Measurements from ENCODE around the gene BAIAP3.
"Not testable (repeated sequence)": the region's sequence is repeated elsewhere in the genome, so short reads cannot be mapped to it uniquely, and the experiment has no call there.

The BAIAP3 gene

DNA sequence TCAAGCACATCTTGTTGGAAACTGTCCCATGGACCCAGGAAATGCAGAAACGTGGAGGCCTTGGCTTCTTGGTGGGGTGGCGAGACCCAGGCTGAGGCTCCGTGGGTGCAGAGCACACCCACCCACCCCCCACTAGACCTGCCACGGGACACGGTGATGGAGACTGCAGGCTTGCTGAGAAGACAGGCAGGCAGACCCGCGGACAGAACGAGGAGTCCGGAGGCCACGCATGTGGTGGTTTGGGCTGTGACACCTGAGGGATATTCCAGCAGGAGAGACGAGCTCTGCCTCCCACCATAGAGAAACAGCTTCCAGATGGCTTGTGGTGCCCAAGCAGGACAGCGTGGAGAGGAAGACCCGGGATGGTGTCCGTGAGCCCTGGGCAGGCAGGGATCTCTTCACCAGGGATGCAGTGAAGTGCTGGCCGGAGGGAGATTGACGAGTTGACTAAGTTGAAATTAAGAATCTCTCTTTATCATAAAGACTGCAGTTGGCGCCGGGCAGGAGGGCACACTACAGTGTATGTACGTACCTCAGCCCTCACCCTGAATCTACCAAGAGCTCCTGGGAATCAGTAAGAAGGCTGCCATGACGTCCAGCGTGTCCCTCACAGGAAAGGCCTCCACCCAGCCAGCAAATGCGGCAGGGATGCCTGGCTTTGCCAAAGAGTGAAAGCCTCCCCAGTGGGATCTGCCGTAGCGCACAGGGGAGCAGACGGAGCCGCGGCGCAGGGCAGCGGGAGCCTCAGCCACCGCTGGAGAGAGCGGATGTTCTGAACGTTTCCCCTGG lies 15.8 kb upstream of the BAIAP3 start:
- no peak for DNase-seq

DNA sequence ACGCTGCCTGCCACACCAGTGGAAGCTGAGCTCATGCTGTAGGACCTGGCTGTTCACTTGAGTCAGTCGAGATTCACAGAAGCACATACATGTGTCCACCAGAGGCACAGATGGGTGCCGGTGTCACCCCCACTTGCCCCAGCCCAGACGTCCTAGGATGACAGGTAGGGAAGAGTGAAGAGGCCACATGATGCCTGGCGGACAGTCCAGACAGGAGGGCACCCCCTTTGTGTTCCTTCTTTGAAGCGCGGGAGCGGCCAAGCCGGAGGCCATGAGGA lies 15.2 kb upstream of the BAIAP3 start:
- DNase-seq, result no peak

DNA sequence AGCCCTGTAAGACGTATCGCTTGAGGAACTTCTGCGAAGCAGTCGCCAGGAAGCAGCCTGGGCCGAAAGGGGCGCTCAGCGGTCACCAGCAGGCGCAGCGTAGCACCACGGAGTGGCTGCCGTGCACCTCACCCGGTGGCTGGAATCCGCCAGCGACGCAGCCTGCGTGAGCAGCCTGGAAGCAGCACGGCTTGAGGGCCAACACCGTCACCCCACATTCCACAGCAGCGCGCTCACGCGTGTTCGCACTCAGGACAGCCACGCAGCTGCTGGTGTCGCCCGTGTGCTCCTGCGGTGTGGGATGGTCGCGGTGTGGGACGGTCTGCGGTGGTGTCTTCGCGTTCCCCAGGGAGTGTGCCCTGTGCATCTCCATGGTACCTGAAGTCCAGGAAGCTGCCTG lies 14.4 kb upstream of the BAIAP3 start:
- no peak for DNase-seq

DNA sequence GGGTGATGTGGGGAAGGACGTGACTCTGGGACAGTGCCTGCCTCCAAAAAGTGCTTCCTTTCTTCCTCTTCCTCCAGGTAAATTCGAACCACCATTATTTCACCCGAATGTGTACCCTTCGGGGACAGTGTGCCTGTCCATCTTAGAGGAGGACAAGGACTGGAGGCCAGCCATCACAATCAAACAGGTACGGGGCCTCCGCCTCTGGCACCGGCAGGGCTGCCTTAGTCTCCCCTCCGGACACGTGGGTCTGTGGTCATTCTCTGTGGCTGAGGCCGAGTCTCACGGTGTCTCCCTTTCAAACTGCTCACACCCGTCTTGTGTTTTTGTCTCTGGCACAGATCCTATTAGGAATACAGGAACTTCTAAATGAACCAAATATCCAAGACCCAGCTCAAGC lies 13.3 kb upstream of the BAIAP3 start:
- DNase-seq, result no peak

DNA sequence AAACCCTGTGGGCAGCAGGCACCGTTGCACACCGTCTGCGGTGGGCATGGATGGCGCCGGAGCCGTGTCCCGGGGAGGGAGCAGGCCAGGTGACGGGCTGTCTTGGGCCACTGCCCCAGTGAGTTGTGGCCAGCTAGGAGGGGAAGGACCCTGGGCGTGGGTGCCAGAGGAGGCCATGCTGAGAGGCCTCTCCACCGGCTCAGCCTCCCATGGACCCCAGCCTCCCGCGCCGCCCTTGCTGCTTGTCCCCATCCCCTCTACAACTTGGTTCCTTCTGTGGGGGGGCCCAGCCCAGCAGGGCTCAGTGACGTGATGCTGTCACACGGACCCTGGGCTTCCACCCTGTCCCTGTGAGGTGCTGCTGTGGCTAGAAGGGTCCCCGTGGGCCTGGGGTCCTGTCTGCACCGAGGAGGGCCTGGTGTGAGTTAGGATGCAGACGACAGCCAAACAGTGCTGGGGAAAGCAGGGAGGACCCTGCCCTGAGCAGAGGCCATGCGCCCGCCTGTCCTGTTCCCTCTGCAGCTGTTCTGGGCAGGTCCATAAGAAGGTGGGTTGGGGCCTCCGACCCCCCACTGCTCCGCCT lies 12.7 kb upstream of the BAIAP3 start:
- no peak for DNase-seq

DNA sequence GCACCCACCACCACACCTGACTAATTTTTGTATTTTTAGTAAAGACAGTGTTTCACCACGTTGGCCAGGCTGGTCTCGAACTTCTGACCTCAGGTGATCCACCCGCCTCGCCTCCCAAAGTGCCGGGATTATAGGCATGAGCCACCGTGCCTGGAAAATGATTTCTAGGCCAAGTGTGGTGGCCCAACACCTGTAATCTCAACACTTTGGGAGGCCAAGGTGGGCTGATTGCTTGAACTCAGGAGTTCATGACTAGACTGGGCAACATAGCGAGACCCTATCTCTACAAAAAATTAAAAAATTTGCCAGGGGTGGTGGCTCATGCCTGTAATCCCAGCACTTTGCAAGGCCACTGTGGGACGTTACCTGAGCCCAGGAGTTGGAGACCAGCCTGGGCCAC lies 11.0 kb upstream of the BAIAP3 start:
- no peak for DNase-seq

DNA sequence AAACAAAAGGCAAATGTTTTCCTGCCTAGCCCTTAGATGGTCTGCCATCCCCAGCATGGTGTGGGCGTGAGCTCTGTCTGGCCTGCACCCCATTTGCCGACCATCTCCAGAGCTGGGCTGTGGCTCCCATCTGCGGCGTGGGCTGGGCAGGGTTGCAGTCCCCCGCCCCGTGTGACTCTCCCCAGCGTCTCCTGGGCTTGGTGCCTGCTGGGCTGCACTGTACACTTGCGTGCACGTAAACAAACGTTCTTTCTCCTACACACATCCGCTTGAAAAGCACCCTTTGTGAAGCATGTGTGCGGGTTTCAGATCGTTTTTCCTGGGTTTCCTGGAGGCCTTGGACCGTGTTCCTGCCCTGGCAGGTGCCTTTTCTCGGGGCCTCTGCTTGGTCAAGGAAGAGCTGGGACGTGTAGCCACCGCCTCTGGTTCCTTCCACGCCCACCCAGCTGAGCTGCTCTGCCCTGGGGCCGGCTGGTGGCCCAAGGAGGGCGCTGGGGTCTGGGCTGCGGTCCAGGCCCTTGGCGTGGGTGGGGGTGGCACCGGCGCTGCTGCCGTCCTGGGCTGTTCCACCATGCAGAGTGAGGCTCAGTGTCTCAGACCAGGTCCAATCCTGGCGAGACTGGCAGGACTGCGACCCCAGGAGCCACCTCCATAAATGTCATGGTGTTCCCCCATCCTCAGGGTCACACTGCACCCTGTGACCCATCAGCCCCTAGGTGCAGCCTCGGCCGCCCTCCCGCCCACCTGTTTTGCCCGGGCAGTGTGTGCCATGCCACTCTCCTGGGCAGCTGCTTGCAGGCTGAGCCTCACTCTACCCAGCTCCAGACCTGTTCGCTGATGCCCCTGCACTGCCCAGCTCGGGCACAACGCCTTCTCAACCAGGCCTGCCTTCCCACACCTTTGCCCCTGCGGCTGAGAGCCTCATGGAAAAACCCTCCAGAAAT lies 9.9 kb upstream of the BAIAP3 start:
- DNase-seq, result no peak

DNA sequence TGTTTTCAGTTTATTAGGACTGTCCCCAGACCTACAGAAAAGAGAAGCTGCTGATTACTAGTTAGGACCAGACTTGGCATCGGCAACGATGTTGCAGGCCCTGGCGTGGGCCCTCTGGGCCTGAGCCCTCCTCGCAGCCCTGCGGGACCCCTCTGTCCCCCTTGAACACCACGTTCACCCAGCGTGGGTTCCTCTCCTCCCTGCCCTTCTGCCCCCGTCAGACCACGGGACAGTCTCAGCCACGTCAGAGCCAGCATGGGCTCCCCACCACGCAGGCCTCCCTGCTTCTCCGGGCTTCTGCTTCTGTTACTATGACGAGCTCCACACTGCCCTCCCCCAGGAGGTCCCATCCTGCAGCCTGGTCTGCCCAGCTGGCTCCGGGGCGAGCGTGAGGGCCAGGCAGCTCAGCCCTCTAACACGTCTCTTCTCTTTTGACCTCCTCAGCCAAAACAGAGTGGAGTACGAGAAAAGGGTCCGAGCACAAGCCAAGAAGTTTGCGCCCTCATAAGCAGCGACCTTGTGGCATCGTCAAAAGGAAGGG lies 9.1 kb upstream of the BAIAP3 start:
- DNase-seq, result no peak

DNA sequence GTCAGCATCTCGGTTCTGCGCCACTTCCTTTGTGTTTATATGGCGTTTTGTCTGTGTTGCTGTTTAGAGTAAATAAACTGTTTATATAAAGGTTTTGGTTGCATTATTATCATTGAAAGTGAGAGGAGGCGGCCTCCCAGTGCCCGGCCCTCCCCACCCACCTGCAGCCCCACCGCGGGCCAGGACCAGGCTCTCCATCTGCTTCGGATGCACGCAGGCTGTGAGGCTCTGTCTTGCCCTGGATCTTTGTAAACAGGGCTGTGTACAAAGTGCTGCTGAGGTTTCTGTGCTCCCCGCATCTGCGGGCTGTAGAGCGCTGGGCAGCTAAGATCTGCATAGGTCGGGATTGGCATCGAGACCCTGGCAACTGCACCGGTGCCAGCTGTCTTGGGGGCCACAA lies 8.2 kb upstream of the BAIAP3 start:
- no peak for DNase-seq

DNA sequence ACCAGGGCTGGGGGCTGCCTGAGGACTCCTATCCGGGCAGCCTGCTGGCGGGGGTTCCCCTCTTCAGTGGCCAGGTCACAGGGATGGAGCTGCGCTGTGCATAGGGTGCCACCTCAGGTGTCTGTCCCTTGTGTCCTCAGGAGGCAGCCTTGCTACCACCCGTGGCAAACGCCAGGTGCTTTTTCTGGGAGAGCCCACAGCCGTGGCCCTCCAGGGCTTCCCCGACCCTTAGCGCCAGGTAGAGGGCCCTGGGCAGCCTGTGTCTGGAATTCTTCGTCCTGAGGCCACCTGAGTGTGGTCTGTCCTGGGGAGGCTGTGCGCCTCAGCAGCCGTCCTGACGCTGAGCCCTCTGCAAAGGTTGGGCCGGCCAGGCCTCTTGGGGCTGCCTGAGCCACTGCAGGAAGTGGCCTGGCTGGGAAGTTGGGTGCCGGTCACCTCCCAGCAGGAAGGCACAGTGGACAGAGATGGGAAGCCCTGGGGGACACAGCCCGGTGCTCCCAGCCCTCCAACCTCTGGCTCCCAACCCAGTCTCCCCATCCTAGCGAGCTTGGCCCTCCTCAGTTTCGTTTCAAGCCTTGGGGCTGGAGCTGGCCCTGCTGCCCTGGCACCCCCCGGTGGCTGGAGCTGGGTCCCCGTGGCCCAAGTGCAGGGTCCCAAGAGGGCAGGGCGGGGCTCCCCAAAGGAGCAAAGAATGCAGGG lies 7.6 kb upstream of the BAIAP3 start:
- no peak for DNase-seq

DNA sequence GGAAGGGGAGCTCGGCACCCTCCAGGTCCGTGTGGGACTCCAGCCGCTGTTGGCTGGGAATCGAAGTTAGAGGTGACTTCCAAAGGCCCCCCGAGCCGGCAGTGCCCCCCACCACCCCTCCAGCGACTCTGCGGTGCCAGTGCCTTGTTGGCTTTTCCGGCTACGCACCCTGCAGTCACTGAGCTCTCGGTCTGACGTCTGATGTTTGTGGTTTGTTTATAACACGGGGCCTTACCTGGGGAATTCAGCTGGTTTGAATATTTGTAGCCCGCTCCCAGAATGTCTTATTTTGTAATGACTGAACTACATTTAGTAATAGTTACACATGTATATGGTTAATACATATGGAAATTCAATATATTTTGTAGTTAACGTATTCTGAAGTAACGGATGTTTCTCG lies 7.1 kb upstream of the BAIAP3 start:
- DNase-seq, result no peak

DNA sequence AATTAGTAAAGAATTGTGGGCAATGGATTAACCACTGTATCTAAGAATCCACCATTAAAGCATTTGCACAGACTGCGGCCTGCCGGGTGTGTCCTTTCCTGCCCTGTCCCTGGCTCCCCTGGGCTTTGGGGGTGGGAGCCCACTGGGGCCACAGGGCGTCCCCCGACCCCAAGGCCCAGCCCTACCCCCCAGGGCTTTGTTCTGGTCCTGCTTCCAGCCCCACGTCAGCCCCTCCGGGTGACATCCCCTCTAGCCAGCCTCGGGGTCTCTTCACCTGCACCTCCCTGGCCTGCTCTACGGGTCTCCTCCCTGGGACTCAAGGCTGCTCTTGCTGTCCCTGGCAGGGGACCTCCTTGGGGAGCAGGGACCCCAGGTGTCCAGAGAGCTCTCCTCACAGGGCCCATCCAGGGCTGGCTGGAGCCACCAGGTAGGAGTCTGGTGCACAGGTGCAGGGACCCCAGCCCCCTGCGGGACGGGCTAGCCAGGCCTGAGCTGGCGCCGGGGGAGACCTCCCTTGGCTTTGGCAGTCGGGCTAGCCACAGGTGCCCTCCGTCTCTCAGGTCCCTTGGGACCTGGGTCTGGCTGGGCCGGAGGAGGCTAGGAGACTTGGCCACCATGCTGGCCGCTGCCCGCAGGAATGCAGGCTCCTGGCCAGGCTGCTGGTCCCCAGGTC lies 6.4 kb upstream of the BAIAP3 start:
- DNase-seq, result no peak

DNA sequence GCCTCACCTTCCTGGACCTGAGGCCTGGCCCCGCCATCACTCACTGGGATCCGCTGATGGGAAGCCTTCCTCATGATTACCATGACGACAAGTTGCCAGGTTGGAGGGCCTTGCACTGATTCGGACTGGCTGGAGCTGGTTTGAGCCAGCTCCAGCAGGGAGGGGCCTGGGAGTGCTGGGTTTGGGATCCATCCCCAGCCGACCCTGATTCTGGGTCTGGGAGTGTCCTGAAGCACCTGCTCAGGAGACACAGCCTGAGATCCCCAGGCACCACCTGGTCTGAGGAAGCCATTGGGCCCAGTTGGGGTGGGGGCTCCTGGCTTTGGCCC lies 5.9 kb upstream of the BAIAP3 start:
- DNase-seq, result no peak

DNA sequence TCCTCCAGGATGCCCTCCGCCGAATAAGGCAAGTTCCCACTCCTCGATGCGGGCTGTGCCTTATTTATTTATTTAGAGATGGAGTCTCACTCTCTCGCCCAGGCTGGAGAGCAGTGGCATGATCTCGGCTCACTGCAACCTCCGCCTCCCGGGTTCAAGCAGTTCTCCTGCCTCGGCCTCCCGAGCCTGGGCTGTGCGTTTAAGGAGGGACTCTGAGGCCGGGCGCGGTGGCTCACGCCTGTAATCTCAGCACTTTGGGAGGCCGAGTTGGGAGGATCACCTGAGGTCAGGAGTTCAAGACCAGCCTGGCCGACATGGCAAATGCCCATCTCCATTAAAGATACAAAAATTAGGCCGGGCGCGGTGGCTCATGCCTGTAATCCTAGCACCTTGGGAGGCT lies 5.3 kb upstream of the BAIAP3 start:
- DNase-seq, result not testable (repeated sequence)

DNA sequence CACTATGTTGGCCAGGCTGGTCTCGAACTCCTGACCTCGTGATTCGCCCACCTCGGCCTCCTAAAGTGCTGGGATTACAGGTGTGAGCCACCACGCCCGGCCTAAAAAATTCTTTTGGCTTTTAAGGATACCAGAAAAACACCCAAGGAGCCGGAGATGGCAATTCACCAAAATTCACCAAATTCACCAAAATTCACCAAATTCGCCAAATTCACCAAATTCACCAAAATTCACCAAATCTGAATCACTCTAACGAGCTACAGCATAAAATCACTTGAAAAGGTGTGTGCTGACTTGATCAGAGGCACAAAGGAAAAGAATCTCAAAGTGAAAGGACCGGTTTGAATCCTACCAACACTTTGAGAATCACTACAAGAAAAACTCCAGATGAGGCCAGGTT lies 4.5 kb upstream of the BAIAP3 start:
- DNase-seq, result not testable (repeated sequence)

DNA sequence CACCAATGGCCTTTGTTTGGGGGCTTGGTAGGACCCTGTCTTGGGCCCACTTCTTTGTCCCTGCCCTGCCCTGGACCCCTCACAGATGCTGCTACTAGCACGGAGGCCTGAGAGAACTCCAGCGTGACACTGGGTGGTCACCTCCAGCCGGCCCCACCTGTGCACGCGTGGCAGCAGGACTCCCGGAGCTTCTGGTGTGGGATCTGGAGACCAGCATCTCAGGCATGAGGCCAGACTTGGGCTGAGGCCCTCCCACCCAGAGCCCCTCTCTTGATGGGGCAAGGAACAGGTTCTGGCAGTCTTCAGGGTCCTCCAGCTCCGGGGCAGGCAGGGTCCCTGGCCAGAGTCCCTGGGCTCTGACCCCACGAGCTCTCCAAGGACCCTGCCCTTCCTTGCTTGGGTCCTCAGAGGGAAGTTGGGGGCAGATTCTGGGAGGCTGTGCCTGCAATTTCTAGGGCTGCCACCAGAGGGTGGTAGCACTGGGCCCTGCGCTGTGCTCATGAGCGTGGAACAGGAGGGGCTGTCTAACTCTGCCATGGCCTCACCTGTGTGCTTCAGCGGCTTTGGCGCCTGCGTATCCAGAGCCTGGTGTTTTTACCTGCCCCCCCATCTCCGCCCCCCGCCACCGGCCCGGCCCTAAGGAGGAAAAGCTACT lies 3.1 kb upstream of the BAIAP3 start:
- DNase-seq, result peak; percentile 78

DNA sequence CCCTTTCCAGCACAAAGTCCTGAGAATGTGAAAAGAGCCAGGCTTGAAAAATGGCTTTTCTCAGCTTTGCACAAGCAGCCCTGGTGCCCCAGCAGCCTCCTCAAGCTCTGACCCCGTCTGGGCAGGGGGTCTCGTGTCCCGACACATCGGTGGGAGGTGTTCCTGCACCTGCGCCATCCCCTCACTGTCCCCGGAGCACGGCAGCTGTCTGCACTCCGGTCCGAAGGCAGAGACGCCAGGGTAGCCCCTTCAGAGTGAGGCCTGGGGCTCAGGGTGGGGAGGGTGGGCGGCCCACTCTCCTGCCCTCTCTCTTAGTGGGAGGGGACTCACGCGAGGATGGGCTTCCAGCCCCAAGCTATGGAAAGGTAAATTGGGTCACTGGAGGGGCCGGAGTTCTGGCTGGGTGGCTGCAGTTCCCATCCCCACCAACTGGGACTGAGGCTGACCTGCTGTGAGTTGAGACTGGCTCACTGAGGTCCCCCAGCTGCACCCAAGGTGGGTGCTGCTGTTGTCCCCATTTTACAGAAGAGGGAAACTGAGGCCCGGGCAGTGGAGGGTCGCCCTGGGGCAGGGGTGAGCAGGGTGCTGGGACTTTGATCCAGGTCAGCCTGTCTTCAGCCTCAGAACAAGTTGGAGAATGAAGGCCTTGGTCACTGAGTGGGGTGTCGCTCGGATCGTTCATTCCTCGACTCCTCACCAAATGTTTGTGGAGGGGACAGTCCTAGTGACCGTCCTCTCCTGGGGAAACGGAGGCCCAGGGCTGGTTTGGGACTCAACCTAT lies 2.3 kb upstream of the BAIAP3 start:
- DNase-seq, result no peak

DNA sequence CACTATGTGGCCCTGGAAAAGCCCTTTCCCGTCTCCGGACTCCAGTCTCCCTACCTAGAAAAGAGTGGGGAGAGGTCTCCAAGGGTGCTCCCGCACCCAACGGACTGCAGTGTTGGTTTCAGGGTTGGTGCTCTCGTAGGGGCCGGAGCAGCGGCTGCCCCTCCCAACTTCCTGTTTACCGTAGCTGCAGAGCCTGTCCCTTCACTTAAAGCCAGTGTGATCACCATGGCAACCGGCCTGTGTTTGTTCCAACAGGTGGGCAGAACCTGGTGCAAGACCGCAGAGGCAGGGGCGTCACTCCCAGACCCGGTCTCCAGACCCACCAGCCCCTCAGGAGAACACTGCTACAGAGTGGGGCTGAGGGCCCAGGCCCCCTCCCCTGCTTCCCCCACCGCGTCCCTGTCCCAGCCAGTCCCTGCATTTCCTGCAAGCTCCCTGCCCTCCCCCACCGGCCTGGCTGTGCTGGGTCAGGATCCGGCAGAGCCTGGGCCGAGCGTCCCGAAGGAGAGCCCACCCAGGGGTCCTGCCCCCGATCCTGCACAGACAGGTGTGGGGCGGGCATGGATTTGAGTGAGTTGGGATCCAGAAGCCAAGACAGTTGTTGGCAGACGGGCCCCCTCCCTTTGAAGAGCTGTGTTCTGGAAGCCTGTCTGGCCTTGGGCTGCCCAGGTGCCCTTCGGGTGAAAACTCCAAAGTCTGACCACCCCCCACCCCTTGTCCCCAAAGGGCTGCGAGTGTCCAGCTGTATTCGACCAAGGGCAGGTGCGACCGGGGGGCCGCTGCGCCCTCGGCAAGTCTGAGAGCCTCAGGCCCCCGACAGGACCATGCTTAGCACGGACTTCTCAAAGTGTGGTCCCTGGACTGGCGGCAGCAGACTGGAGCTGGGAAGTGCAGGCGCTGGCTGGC lies 1.5 kb upstream of the BAIAP3 start:
- DNase-seq, result no peak

DNA sequence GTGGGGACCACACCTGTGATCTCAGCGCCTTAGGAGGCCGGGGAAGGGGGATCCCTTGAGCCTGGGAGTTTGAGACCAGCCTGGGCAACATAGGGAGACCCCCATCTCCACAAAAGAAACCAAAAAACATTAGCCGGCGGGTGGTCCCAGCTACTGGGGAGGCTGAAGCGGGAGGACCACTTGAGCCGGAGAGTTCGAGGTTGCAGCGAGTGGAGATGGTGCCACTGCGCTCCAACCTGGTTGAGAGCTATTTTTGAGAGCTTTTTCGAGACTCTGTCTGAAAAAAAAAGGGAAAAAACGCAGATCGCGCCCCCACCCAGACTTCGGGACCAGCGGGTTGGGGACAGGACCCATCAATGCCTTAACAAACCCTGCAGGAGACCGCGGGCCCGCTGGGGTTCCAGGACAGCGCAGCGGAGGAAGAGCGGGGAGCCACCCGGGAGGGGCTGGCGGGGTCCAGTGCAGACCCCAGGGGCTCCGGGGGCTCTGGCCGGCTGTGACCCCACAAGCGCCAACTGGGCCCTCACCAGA lies 762 bp upstream of the BAIAP3 start:
- DNase-seq, result no peak
